Right renal cortex interstitium (tissue), 3 donors: ENCODE measurements around the gene MRTFA. TPM values are rescaled to one million over a fixed set of nuclear protein-coding genes. Genes with fewer than 3 reads are reported as not detected.
A peak's percentile ranks its signal among the peaks of the same experiment; 100 is the strongest.
"Not testable (repeated sequence)": the region's sequence is repeated elsewhere in the genome, so short reads cannot be mapped to it uniquely, and the experiment has no call there.

Experiments used
- DNase-seq, 3 donors: peaks; one replicate each; pipeline ENCODE4 v3.0.0-alpha.2; 2013; ENCODE audit warnings: low read depth in 3 of 3, low spot score in 2 of 3
- polyA plus RNA-seq, 3 donors: library from polyadenylated mRNA; unstranded; fragments of 120-200 nt; gene quantifications; one replicate each; pipeline ENCODE4 v1.2.1, GENCODE V29; 2013; ENCODE audit not compliant: insufficient read length in 3 of 3

The MRTFA gene
- polyA plus RNA-seq, 3 donors: 17.2 to 21.4 (median 20.4) TPM

GRCh38 chr22:40660730-40661129 lies 24.2 kb upstream of the MRTFA start:
- no peak for DNase-seq

- DNase-seq: no peak
Observed at GRCh38 chr22:40659166-40659565, 22.6 kb upstream of the MRTFA start.

GRCh38 chr22:40656651-40657050 lies 20.1 kb upstream of the MRTFA start:
- not testable (repeated sequence) for DNase-seq

- DNase-seq: not testable (repeated sequence)
Observed at GRCh38 chr22:40655941-40656340, 19.4 kb upstream of the MRTFA start.

- DNase-seq: no peak
Observed at GRCh38 chr22:40654522-40655167, 18.1 kb upstream of the MRTFA start.

GRCh38 chr22:40653361-40653760 lies 16.8 kb upstream of the MRTFA start:
- DNase-seq: no peak

- peak in 2 of 3 donors; percentile 53 to 69 for DNase-seq
Observed at GRCh38 chr22:40651563-40652501, 15.3 kb upstream of the MRTFA start.

GRCh38 chr22:40651057-40651456 lies 14.5 kb upstream of the MRTFA start:
- DNase-seq: no peak

- no peak for DNase-seq
Observed at GRCh38 chr22:40648386-40648785, 11.9 kb upstream of the MRTFA start.

- no peak for DNase-seq
Observed at GRCh38 chr22:40645579-40646197, 9.2 kb upstream of the MRTFA start.

- no peak for DNase-seq
Observed at GRCh38 chr22:40642316-40642715, 5.8 kb upstream of the MRTFA start.

- DNase-seq: no peak
Observed at GRCh38 chr22:40641269-40641668, 4.8 kb upstream of the MRTFA start.

GRCh38 chr22:40638261-40638660 lies 1.7 kb upstream of the MRTFA start:
- DNase-seq: no peak

GRCh38 chr22:40637183-40638150 lies 948 bp upstream of the MRTFA start:
- DNase-seq: no peak

- no peak for DNase-seq
Observed at GRCh38 chr22:40635940-40636379, 559 bp downstream of the MRTFA start.

GRCh38 chr22:40635043-40635939 lies 1.2 kb downstream of the MRTFA start:
- DNase-seq: no peak

GRCh38 chr22:40634119-40634903 lies 2.2 kb downstream of the MRTFA start:
- DNase-seq: no peak

GRCh38 chr22:40633036-40633435 lies 3.5 kb downstream of the MRTFA start:
- DNase-seq: no peak
